Caco-2 (cell line): ENCODE data around the gene HYAL3. TPM values are rescaled to one million over a fixed set of nuclear protein-coding genes. Genes with fewer than 3 reads are reported as not detected.

Experiments
- BruUV-seq: library from RNA; stranded (reverse); fragments of 400-500 nt; replicated peaks from 2 replicates; lab custom pipeline; 2021; lab: Mats Ljungman, UMichigan
- CTCF ChIA-PET: fragments of 300-600 bp; sonication (Branson Sonifier 250); formaldehyde crosslinking; loops from one replicate; lab custom pipeline; 2022; ENCODE audit warnings: antibody characterized with exemption; lab: Charles Lee
- POLR2A ChIA-PET: fragments of 300-600 bp; sonication (Branson Sonifier 250); formaldehyde crosslinking; loops from one replicate; lab custom pipeline; 2022; ENCODE audit warnings: antibody characterized with exemption; lab: Charles Lee
- DNase-seq, 2 experiments: peaks; one replicate each; pipeline versions ENCODE4 v3.0.0 to v3.0.0-alpha.2; 2020 to 2022
- H3K27me3 ChIP-seq: replicated peaks from 2 replicates; pipeline ENCODE4 v1.6.0; 2011; ENCODE audit warnings: low read length; ENCODE audit not compliant: control insufficient read depth, insufficient read depth
- H3K36me3 ChIP-seq: 2 replicates; pipeline ENCODE4 v1.5.1; 2011; ENCODE audit warnings: low read length; ENCODE audit not compliant: control insufficient read depth, insufficient read depth
- H3K4me1 ChIP-seq: fragments of 250-450 bp; sonication (Bioruptor Pico); 2 replicates; pipeline ENCODE4 v1.5.1; 2020; ENCODE audit warnings: mild to moderate bottlenecking
- H3K4me3 ChIP-seq: 2 replicates; pipeline ENCODE4 v1.5.1; 2011; ENCODE audit warnings: low read depth, mild to moderate bottlenecking, control low read depth, low read length
- H3K9me3 ChIP-seq: fragments of 250-450 bp; sonication (Bioruptor Pico); 2 replicates; pipeline ENCODE4 v1.5.1; 2020; ENCODE audit warnings: mild to moderate bottlenecking, moderate library complexity
- H3K27ac Mint-ChIP-seq: one replicate; pipeline ENCODE4 v1.8.0; 2022; ENCODE audit warnings: mixed read lengths; ENCODE audit not compliant: unreplicated experiment
- H3K27me3 Mint-ChIP-seq: one replicate; pipeline ENCODE4 v1.8.0; 2022; ENCODE audit warnings: mixed read lengths; ENCODE audit not compliant: insufficient read depth, unreplicated experiment
- H3K36me3 Mint-ChIP-seq: one replicate; pipeline ENCODE4 v1.8.0; 2022; ENCODE audit warnings: mild to moderate bottlenecking, mixed read lengths; ENCODE audit not compliant: insufficient read depth, unreplicated experiment
- H3K4me1 Mint-ChIP-seq: one replicate; pipeline ENCODE4 v1.8.0; 2022; ENCODE audit warnings: low read depth, mixed read lengths; ENCODE audit not compliant: unreplicated experiment
- H3K4me3 Mint-ChIP-seq: one replicate; pipeline ENCODE4 v1.8.0; 2022; ENCODE audit warnings: mild to moderate bottlenecking, moderate library complexity, mixed read lengths; ENCODE audit not compliant: unreplicated experiment
- H3K9me3 Mint-ChIP-seq: one replicate; pipeline ENCODE4 v1.8.0; 2022; ENCODE audit warnings: mixed read lengths; ENCODE audit not compliant: unreplicated experiment
- CTCF ChIP-seq, 2 experiments: fragments of 200-600 bp in 1 of 2; IDR thresholded peaks; 1 replicate in 1 of 2; 2 replicates in 1 of 2; pipeline versions ENCODE4 v1.5.1 to v1.8.0; 2011 to 2022; ENCODE audit warnings: antibody characterized with exemption in 1 of 2, control low read depth in 1 of 2, inconsistent platforms in 1 of 2, low read depth in 1 of 2, low read length in 1 of 2, mild to moderate bottlenecking in 1 of 2, moderate library complexity in 1 of 2; ENCODE audit not compliant: insufficient read depth in 1 of 2, severe bottlenecking in 1 of 2, unreplicated experiment in 1 of 2
- intact Hi-C: fragments of 100-400 bp; cut with micrococcal nuclease; formaldehyde crosslinking; loops from one replicate; pipeline ENCODE4 v1.10.0; 2022; ENCODE audit not compliant: unreplicated experiment
- total RNA-seq: library from RNA; stranded (reverse); gene quantifications from 2 replicates; pipeline ENCODE4 v1.2.3, GENCODE V29; 2022

Gene HYAL3
- total RNA-seq, 1 experiment from 2014 or later = 5.2 TPM

GRCh38 chr3:50345586-50346234 lies 46.5 kb upstream of the HYAL3 start, which contains the start of gene ZMYND10:
ZMYND10 (minus strand) TSS chr3:50345732; CDS start chr3:50345579, 153 bp downstream.
- no peaks in the 10 kb centered on the region for H3K9me3 ChIP-seq
- BruUV-seq = no TSS peak
- 0 out of 2 replicates have a peak, but pooled peaks cover 2% of the 10 kb centered on the region for H3K36me3 ChIP-seq
- H3K4me1 ChIP-seq = peaks cover 3% of the 10 kb centered on the region; the same call in 1 of the 2 replicates
- H3K4me3 ChIP-seq = peak within 1 kb of the TSS; percentile 35
- Mint-ChIP-seq H3K4me1 (peaks cover 6% of the 10 kb centered on the region), H3K27me3 (no peaks in the 10 kb centered on the region), H3K27ac (peak within 1 kb of the TSS; percentile 10), H3K9me3 (no peaks in the 10 kb centered on the region), H3K4me3 (peak within 1 kb of the TSS; percentile 68), H3K36me3 (peaks cover 9% of the 10 kb centered on the region)
- no peaks in the 10 kb centered on the region for H3K27me3 ChIP-seq
- peak; percentile 68 to 83 for DNase-seq
- ChIA-PET CTCF (interaction anchor here (0.6 to 1.2 kb wide), 4 partner anchors 9 to 197 kb away, joined by 3 to 6 read pairs (median 4); no protein-coding TSS in a partner anchor), POLR2A (interaction anchor here (0.6 to 0.7 kb wide), 2 partner anchors 9 to 224 kb away, joined by 3 to 5 read pairs; no protein-coding TSS in a partner anchor)
- intact Hi-C loops = loop anchor here (2.0 kb wide), 2 partner anchors 19 to 197 kb away; no protein-coding TSS in a partner anchor
- TF ChIP-seq CTCF (IDR thresholded peaks at IDR 0.05; ENCODE audit: insufficient read depth in 1 of 2, low read depth in 1 of 2, low read length in 1 of 2, severe bottlenecking in 1 of 2, unreplicated experiment in 1 of 2) = no peak

GRCh38 chr3:50345008-50345407 lies 45.8 kb upstream of the HYAL3 start:
- Histone ChIP-seq H3K27me3 (no peaks in the 10 kb centered on the region), H3K9me3 (no peaks in the 10 kb centered on the region), H3K36me3 (0 out of 2 replicates have a peak, but pooled peaks cover 2% of the 10 kb centered on the region), H3K4me3 (peak overlapping the region; percentile 35; the same call in 1 of the 2 replicates), H3K4me1 (peaks cover 3% of the 10 kb centered on the region; the same call in 1 of the 2 replicates)
- intact Hi-C loops = no loop called here
- H3K4me1 Mint-ChIP-seq = peaks cover 6% of the 10 kb centered on the region
- ChIA-PET CTCF (interaction anchor here (0.6 to 1.2 kb wide), 4 partner anchors 8 to 197 kb away, joined by 3 to 6 read pairs (median 4); no protein-coding TSS in a partner anchor), POLR2A (interaction anchor here (0.6 kb wide), 1 partner anchor 8 kb away, joined by 3 read pairs; no protein-coding TSS in a partner anchor)
- TF ChIP-seq CTCF (IDR thresholded peaks at IDR 0.05; ENCODE audit: insufficient read depth in 1 of 2, low read depth in 1 of 2, low read length in 1 of 2, severe bottlenecking in 1 of 2, unreplicated experiment in 1 of 2) = no peak
- no TSS peak for BruUV-seq
- no peak for DNase-seq
- no peaks in the 10 kb centered on the region for H3K27me3 Mint-ChIP-seq
- H3K27ac Mint-ChIP-seq = no peak overlapping the region
- peak overlapping the region; percentile 68 for H3K4me3 Mint-ChIP-seq
- peaks cover 2% of the 10 kb centered on the region for H3K36me3 Mint-ChIP-seq
- H3K9me3 Mint-ChIP-seq = no peaks in the 10 kb centered on the region

- Histone ChIP-seq H3K36me3 (no peaks in the 10 kb centered on the region), H3K4me1 (peaks cover 11% of the 10 kb centered on the region), H3K27me3 (no peaks in the 10 kb centered on the region), H3K4me3 (no peak overlapping the region), H3K9me3 (no peaks in the 10 kb centered on the region)
- H3K36me3 Mint-ChIP-seq = peaks cover 5% of the 10 kb centered on the region
- no peaks in the 10 kb centered on the region for H3K9me3 Mint-ChIP-seq
- ChIA-PET POLR2A (no interaction called here), CTCF (no interaction called here)
- peak in 1 of 2 experiments; percentile 13 for TF ChIP-seq CTCF (IDR thresholded peaks at IDR 0.05; ENCODE audit: insufficient read depth in 1 of 2, low read depth in 1 of 2, low read length in 1 of 2, severe bottlenecking in 1 of 2, unreplicated experiment in 1 of 2)
- intact Hi-C loops = no loop called here
- peaks cover 17% of the 10 kb centered on the region for H3K4me1 Mint-ChIP-seq
- no TSS peak for BruUV-seq
- no peak for DNase-seq
- H3K27ac Mint-ChIP-seq = no peak overlapping the region
- H3K4me3 Mint-ChIP-seq = no peak overlapping the region
- no peaks in the 10 kb centered on the region for H3K27me3 Mint-ChIP-seq
These were observed 43.8 kb upstream of the HYAL3 start for GRCh38 chr3:50342813-50343633.
